ENCODE data around the gene RNASE12.
"Not testable (repeated sequence)": the region's sequence is repeated elsewhere in the genome, so short reads cannot be mapped to it uniquely, and the experiment has no call there.

DNA sequence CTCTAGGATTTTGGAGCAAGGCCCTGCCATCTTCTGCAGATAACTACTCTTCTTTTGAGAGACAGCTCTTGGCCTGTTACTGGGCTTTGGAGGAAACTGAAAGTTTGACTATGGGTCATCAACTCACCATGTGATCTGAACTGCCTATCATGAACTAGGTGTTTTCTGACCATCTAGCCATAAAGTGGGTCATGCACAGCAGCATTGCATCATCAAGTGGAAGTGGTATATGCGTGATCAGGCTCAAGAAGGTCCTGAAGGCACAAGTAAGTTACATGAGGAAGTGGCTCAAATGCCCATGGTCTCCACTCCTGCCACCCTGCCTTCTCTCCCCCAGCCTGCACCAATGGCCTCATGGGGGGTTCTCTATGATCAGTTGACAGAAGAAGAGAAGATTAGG lies 20.5 kb downstream of the RNASE12 start:
- TF ChIP-seq, protein P1, sequence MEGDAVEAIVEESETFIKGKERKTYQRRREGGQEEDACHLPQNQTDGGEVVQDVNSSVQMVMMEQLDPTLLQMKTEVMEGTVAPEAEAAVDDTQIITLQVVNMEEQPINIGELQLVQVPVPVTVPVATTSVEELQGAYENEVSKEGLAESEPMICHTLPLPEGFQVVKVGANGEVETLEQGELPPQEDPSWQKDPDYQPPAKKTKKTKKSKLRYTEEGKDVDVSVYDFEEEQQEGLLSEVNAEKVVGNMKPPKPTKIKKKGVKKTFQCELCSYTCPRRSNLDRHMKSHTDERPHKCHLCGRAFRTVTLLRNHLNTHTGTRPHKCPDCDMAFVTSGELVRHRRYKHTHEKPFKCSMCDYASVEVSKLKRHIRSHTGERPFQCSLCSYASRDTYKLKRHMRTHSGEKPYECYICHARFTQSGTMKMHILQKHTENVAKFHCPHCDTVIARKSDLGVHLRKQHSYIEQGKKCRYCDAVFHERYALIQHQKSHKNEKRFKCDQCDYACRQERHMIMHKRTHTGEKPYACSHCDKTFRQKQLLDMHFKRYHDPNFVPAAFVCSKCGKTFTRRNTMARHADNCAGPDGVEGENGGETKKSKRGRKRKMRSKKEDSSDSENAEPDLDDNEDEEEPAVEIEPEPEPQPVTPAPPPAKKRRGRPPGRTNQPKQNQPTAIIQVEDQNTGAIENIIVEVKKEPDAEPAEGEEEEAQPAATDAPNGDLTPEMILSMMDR (IDR thresholded peaks at IDR 0.05; ENCODE audit: low read length), result not testable (repeated sequence)
- not testable (repeated sequence) for TF ChIP-seq EZH2phosphoT487 (IDR thresholded peaks at IDR 0.05; ENCODE audit: low read length)
